ENCODE results near the gene IKBIP. TPM values are rescaled to one million over a fixed set of nuclear protein-coding genes. Genes with fewer than 3 reads are reported as not detected.

Gene IKBIP
- total and polyA plus RNA-seq, 7 donors = 4.8 to 15.2 (median 7.2) TPM

GRCh38 chr12:98591209-98591608 lies 53.4 kb downstream of the IKBIP start:
- H3K36me3 ChIP-seq = peaks cover 0 to 7% (median 0%) of the 10 kb centered on the region in 4 donors
- DNase-seq = no peak
- TF ChIP-seq POLR2A (IDR thresholded peaks at IDR 0.05) (no peak), POLR2AphosphoS5 (IDR thresholded peaks at IDR 0.05) (no peak), EP300 (IDR thresholded peaks at IDR 0.05) (no peak), CTCF (IDR thresholded peaks at IDR 0.05) (no peak)
- H3K27me3 ChIP-seq = no peaks in the 10 kb centered on the region
- no peaks in the 10 kb centered on the region for H3K9me3 ChIP-seq
- no peak overlapping the region for H3K4me3 ChIP-seq
- H3K4me1 ChIP-seq = peaks cover 0 to 20% (median 15%) of the 10 kb centered on the region in 4 donors
- WGBS, 2 donors = 84 to 86% methylated on average over 4 of the region's 4 CpGs
- intact Hi-C loops (cut with DNase I) = loop anchor here (5.0 kb wide), 1 partner anchor 74 kb away; the partner anchor contains the start of gene TMPO
- no peak overlapping the region for H3K27ac ChIP-seq

GRCh38 chr12:98587084-98587483 lies 57.5 kb downstream of the IKBIP start:
- intact Hi-C loops (cut with DNase I) = no loop called here
- H3K4me3 ChIP-seq = no peak overlapping the region
- no peak for TF ChIP-seq CTCF (IDR thresholded peaks at IDR 0.05)
- no peak for TF ChIP-seq POLR2A (IDR thresholded peaks at IDR 0.05)

GRCh38 chr12:98582093-98582492 lies 62.5 kb downstream of the IKBIP start:
- intact Hi-C loops (cut with DNase I) = no loop called here
- Histone ChIP-seq H3K9me3 (no peaks in the 10 kb centered on the region), H3K27ac (no peak overlapping the region), H3K4me1 (no peaks in the 10 kb centered on the region), H3K36me3 (no peaks in the 10 kb centered on the region), H3K27me3 (no peaks in the 10 kb centered on the region), H3K4me3 (no peak overlapping the region)
- no peak for DNase-seq
- WGBS, 2 donors = 89% methylated on average over 6 of the region's 6 CpGs
- TF ChIP-seq EP300 (IDR thresholded peaks at IDR 0.05) (no peak), POLR2A (IDR thresholded peaks at IDR 0.05) (no peak), POLR2AphosphoS5 (IDR thresholded peaks at IDR 0.05) (no peak), CTCF (IDR thresholded peaks at IDR 0.05) (no peak)

More at GRCh38 chr12:98587084-98587483, 57.5 kb downstream of the IKBIP start:
- no peaks in the 10 kb centered on the region for H3K27me3 ChIP-seq
- H3K4me1 ChIP-seq = no peaks in the 10 kb centered on the region
- no peaks in the 10 kb centered on the region for H3K36me3 ChIP-seq
- no peaks in the 10 kb centered on the region for H3K9me3 ChIP-seq
- DNase-seq = no peak
- 82 to 89% methylated on average over 5 of the region's 5 CpGs for WGBS, 2 donors
- no peak overlapping the region for H3K27ac ChIP-seq

GRCh38 chr12:98581101-98581500 lies 63.5 kb downstream of the IKBIP start:
- TF ChIP-seq CTCF (IDR thresholded peaks at IDR 0.05) (no peak), POLR2A (IDR thresholded peaks at IDR 0.05) (no peak), POLR2AphosphoS5 (IDR thresholded peaks at IDR 0.05) (no peak), EP300 (IDR thresholded peaks at IDR 0.05) (no peak)
- no peak overlapping the region for H3K4me3 ChIP-seq
- intact Hi-C loops (cut with DNase I) = no loop called here
- H3K36me3 ChIP-seq = no peaks in the 10 kb centered on the region
- H3K9me3 ChIP-seq = no peaks in the 10 kb centered on the region
- no peak overlapping the region for H3K27ac ChIP-seq
- DNase-seq = no peak
- no peaks in the 10 kb centered on the region for H3K4me1 ChIP-seq
- H3K27me3 ChIP-seq = no peaks in the 10 kb centered on the region
- WGBS, 2 donors = 85 to 88% methylated on average over 1 of the region's 1 CpG

GRCh38 chr12:98580695-98581094 lies 63.9 kb downstream of the IKBIP start:
- Histone ChIP-seq H3K36me3 (no peaks in the 10 kb centered on the region), H3K4me3 (no peak overlapping the region), H3K4me1 (no peaks in the 10 kb centered on the region), H3K27ac (no peak overlapping the region), H3K27me3 (no peaks in the 10 kb centered on the region), H3K9me3 (no peaks in the 10 kb centered on the region)
- no peak for TF ChIP-seq CTCF (IDR thresholded peaks at IDR 0.05)
- TF ChIP-seq POLR2A (IDR thresholded peaks at IDR 0.05) = no peak
- TF ChIP-seq POLR2AphosphoS5 (IDR thresholded peaks at IDR 0.05) = no peak
- no peak for TF ChIP-seq EP300 (IDR thresholded peaks at IDR 0.05)
- 97 to 98% methylated on average over 5 of the region's 5 CpGs for WGBS, 2 donors
- intact Hi-C loops (cut with DNase I) = no loop called here
- no peak for DNase-seq

Measured in sigmoid colon (tissue), 7 donors.